Testis (tissue), 3 donors: Measurements from ENCODE around the gene ZNF860. TPM values are rescaled to one million over a fixed set of nuclear protein-coding genes. Genes with fewer than 3 reads are reported as not detected.

Source experiments
- DNase-seq: peaks from one replicate; pipeline ENCODE4 v3.0.0-alpha.2; 2019
- H3K27ac ChIP-seq, 2 donors: fragments of 200-600 bp; sonication (generic); one replicate each; pipeline ENCODE4 v1.5.1; 2019
- H3K27me3 ChIP-seq: fragments of 200-600 bp; sonication (generic); one replicate; pipeline ENCODE4 v1.5.1; 2019
- H3K36me3 ChIP-seq: fragments of 200-600 bp; sonication (generic); one replicate; pipeline ENCODE4 v1.5.1; 2017; ENCODE audit warnings: low read depth; ENCODE audit errors: missing control alignments
- H3K4me1 ChIP-seq: fragments of 200-600 bp; sonication (generic); one replicate; pipeline ENCODE4 v1.5.1; 2019
- H3K4me3 ChIP-seq, 2 donors: fragments of 200-600 bp; sonication (generic); one replicate each; pipeline ENCODE4 v1.5.1; 2017 to 2019
- H3K9me3 ChIP-seq: fragments of 200-600 bp; sonication (generic); one replicate; pipeline ENCODE4 v1.5.1; 2017
- POLR2A ChIP-seq: fragments of 450-650 bp; IDR thresholded peaks from one replicate; pipeline ENCODE4 v1.6.1; 2017; ENCODE audit warnings: antibody characterized with exemption, mild to moderate bottlenecking, moderate library complexity
- WGBS, 2 donors: methylation state at CpG; one replicate each; pipeline ENCODE4 v1.1.5; 2018; 5-methylcytosine and 5-hydroxymethylcytosine counted together
- intact Hi-C: fragments of 100-400 bp; cut with DNase I; formaldehyde crosslinking; loops from one replicate; pipeline ENCODE4 v1.15.1; 2023; ENCODE audit warnings: low total_unique reads
- polyA plus RNA-seq: library from polyadenylated mRNA; stranded (reverse); fragments of 350-450 nt; fragmentation: Illumina TruSeq; extraction: RNeasy Lipid Tissue Mini Kit (QIAGEN cat#74804); gene quantifications from one replicate; pipeline ENCODE4 v1.2.3, GENCODE V29; 2014; ENCODE audit warnings: low read depth, low replicate concordance; ENCODE audit not compliant: insufficient read depth
- total RNA-seq, 2 donors: library from RNA; depleted of rRNA; stranded (reverse); fragments of >200 nt; gene quantifications; one replicate each; pipeline ENCODE4 v1.2.3, GENCODE V29; 2016
- TF ChIP-seq, protein P1 (sequence below), 3 experiments: fragments of 450-650 bp in 2 of 3; fragments of 200-600 bp in 1 of 3; sonication (generic) in 1 of 3; IDR thresholded peaks; one replicate each; pipeline ENCODE4 v1.5.1; 2016 to 2019; ENCODE audit warnings: antibody characterized with exemption in 3 of 3, mild to moderate bottlenecking in 2 of 3, moderate library complexity in 1 of 3

The ZNF860 gene
- total and polyA plus RNA-seq, 3 donors from 2014 or later = 1.5 to 6.2 (median 4.0) TPM

DNA sequence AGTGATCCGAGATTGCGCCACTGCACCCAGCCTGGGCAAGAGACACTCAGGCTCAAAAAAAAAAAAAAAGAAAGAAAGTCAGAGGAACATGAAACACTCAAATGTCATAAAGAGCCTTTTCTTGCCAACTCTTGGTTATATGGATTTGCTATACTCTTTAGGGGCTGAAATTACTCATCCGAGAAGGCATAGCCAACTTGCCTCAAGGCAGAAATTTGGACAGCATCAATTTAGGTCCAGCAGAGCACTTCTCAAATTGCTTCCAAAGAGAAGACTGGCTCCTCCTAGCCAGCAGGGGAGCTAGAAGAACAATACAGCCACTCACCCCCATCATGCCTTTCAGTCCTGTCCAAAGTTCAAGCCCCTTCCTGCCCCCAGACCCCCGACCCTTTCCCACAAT lies 44.3 kb upstream of the ZNF860 start:
- no peaks in the 10 kb centered on the region for H3K9me3 ChIP-seq
- H3K36me3 ChIP-seq = no peaks in the 10 kb centered on the region
- no peaks in the 10 kb centered on the region for H3K27me3 ChIP-seq
- no peak for DNase-seq
- H3K27ac ChIP-seq = no peak overlapping the region
- no peak for TF ChIP-seq POLR2A
- TF ChIP-seq, protein P1, sequence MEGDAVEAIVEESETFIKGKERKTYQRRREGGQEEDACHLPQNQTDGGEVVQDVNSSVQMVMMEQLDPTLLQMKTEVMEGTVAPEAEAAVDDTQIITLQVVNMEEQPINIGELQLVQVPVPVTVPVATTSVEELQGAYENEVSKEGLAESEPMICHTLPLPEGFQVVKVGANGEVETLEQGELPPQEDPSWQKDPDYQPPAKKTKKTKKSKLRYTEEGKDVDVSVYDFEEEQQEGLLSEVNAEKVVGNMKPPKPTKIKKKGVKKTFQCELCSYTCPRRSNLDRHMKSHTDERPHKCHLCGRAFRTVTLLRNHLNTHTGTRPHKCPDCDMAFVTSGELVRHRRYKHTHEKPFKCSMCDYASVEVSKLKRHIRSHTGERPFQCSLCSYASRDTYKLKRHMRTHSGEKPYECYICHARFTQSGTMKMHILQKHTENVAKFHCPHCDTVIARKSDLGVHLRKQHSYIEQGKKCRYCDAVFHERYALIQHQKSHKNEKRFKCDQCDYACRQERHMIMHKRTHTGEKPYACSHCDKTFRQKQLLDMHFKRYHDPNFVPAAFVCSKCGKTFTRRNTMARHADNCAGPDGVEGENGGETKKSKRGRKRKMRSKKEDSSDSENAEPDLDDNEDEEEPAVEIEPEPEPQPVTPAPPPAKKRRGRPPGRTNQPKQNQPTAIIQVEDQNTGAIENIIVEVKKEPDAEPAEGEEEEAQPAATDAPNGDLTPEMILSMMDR (IDR thresholded peaks at IDR 0.05) = no peak
- no peak overlapping the region for H3K4me3 ChIP-seq
- intact Hi-C loops = no loop called here
- H3K4me1 ChIP-seq = peaks cover 4% of the 10 kb centered on the region
- 81 to 92% methylated on average over 4 of the region's 4 CpGs for WGBS, 2 donors

- Histone ChIP-seq H3K27ac (no peak overlapping the region), H3K9me3 (no peaks in the 10 kb centered on the region), H3K4me3 (no peak overlapping the region), H3K36me3 (no peaks in the 10 kb centered on the region), H3K27me3 (no peaks in the 10 kb centered on the region), H3K4me1 (no peaks in the 10 kb centered on the region)
- intact Hi-C loops = no loop called here
- DNase-seq = no peak
- 38 to 84% methylated on average over 2 of the region's 2 CpGs for WGBS, 2 donors
- TF ChIP-seq POLR2A = no peak
- TF ChIP-seq, protein P1 (IDR thresholded peaks at IDR 0.05) = no peak
Measured at GRCh38 chr3:31942446-31942845, 39.1 kb upstream of the ZNF860 start.

DNA sequence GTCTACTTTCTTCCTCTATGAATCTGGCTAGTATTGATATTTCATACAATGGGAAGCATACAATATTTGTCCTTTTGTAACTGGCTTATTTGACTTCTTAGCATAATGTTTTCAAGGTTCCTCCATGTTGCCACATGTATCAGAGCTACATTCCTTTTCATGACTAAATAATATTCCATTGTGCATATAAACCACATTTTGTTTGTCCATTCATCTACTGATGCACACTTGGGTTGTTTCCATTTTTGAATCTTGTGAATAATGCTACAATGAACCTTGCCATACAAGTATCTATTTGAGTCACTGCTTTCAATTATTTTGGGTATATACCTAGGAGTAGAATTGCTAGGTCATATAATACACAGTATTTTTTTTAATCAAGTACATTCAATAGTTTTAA lies 38.5 kb upstream of the ZNF860 start:
- TF ChIP-seq, protein P1 (IDR thresholded peaks at IDR 0.05) = no peak
- TF ChIP-seq POLR2A = no peak
- no peak for DNase-seq
- intact Hi-C loops = no loop called here
- Histone ChIP-seq H3K4me3 (no peak overlapping the region), H3K36me3 (no peaks in the 10 kb centered on the region), H3K27me3 (no peaks in the 10 kb centered on the region), H3K4me1 (no peaks in the 10 kb centered on the region), H3K9me3 (no peaks in the 10 kb centered on the region), H3K27ac (no peak overlapping the region)

DNA sequence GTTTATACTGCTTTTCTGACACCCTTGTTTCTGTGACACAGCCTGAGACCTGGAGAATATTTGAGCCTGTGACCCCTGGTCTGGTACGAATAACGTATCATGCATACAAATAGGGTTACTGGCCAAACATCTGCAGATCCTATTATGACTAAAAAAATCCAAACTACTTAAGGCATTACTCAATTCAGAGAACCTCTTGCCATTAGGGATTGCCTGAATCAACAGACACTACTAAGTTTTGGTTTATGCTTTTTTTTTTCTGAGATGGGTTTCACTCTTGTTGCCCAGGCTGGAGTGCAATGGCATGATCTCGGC lies 35.9 kb upstream of the ZNF860 start:
- no peak for DNase-seq
- 79 to 86% methylated on average over 3 of the region's 3 CpGs for WGBS, 2 donors
- no peak overlapping the region for H3K4me3 ChIP-seq
- intact Hi-C loops = no loop called here
- no peaks in the 10 kb centered on the region for H3K36me3 ChIP-seq
- H3K9me3 ChIP-seq = no peaks in the 10 kb centered on the region
- H3K4me1 ChIP-seq = no peaks in the 10 kb centered on the region
- no peak for TF ChIP-seq POLR2A
- TF ChIP-seq, protein P1 (IDR thresholded peaks at IDR 0.05) = no peak
- no peak overlapping the region for H3K27ac ChIP-seq
- H3K27me3 ChIP-seq = no peaks in the 10 kb centered on the region

GRCh38 chr3:31946484-31947081 lies 35.0 kb upstream of the ZNF860 start:
- no peak overlapping the region for H3K4me3 ChIP-seq
- WGBS, 2 donors = 77 to 84% methylated on average over 10 of the region's 10 CpGs
- no peaks in the 10 kb centered on the region for H3K9me3 ChIP-seq
- no peak overlapping the region for H3K27ac ChIP-seq
- H3K4me1 ChIP-seq = no peaks in the 10 kb centered on the region
- H3K36me3 ChIP-seq = no peaks in the 10 kb centered on the region
- no peaks in the 10 kb centered on the region for H3K27me3 ChIP-seq
- intact Hi-C loops = no loop called here
- DNase-seq = no peak
- no peak for TF ChIP-seq POLR2A
- TF ChIP-seq, protein P1 (IDR thresholded peaks at IDR 0.05) = no peak
